Fibroblast of the conjunctiva (primary cell): ENCODE data around the gene THG1L.

Source experiments
- DNase-seq: peaks from one replicate; pipeline ENCODE4 v3.0.0-alpha.2; 2010; ENCODE audit warnings: low read depth

The THG1L gene

DNA sequence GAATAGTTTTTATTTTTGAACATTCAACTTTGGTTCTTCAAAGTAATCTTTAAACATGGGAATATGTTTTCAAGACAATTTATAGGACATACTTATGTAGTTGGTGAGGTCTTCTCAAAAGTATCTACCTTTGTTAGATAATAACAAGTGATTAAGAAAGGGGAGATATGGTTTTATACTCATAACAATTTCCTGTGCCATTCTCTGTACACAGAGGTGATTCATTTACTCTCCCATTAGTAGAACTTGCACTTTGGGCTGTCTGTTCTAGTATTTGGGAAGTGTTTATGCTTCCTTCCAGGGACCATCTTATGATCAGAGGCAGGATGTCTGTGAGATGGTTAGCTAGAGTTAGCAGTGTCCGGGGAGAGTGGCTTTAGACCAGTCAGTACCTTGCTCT, 27.5 kb downstream of the THG1L start:
- DNase-seq = no peak

DNA sequence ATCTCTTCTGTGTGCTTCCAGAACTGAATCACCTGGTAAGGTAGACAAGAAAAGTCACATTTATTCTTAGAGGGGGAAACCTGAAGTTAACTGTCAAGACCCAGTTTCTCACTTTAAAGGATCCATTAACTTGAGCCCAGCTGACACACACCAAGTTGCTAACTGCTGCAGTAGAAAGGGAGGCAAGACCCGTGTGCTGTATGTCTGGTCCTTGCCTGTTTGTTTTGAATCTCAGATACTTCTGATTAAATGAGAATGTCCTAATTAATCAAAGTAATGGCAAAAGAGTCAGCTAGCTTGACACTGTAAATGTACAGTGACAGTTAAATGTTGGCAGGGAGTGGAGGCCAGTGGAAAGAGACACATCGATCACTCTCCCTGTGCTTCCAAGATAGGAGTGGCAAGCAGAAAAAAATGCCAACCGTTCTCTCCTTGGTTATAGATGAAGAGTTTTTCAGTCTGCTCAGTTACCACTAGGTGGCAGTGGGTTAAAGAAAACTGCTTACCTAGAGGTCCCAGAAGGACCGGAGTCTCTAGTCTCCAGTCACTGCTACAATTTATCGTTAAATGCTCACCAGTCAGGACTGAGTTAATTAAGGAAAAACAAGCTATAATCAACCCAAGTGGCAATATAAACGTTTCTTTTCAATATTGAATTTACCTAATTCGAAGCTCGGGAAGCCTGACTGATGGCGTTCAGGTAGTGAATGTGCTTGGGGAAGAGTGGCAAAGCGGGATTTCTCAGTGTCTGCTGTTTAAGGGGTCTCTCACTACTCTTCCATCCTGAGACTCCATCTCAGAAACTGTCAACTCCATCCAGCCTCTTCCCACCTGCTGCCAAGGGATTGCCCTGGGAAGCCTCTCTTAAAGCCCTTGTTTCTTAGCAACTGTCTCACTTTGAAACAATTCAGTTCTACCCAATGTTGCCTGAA, 30.7 kb downstream of the THG1L start:
- DNase-seq = peak; percentile 71

DNA sequence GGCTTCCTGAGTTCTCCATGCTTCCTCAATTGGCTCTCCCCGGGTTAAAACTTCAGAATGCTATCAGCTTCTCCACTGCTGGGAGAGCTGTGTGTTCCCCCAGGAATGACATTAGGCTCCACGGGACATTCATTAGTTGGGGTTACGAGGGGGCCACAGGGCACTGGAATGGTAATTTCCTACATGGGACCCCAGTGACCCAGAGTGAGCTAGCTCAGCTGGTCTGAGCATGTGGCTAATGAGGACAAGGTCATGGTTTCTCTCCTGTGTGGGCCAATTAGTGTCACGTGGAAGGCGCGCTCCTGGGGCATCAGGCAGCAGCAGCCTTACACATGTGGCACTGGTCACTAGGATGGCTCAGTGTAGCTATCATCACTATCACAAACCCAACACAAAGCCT, 33.3 kb downstream of the THG1L start:
- no peak for DNase-seq

DNA sequence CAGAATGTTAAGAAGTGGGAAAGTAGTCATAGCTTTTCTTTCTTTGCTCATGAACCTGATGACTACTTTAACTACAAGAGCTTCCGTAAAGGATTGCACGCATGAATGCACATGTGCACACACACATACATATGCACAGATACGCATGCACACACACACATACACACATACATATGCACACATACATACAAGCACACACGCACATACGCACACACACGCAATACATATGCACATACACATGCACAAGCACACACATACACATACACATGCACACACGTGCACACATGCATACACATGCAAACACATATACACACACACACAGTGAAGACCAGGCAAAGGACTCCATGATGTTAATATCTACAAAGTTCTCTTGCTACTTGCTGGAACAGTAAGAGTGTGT, 35.2 kb downstream of the THG1L start:
- DNase-seq = no peak

DNA sequence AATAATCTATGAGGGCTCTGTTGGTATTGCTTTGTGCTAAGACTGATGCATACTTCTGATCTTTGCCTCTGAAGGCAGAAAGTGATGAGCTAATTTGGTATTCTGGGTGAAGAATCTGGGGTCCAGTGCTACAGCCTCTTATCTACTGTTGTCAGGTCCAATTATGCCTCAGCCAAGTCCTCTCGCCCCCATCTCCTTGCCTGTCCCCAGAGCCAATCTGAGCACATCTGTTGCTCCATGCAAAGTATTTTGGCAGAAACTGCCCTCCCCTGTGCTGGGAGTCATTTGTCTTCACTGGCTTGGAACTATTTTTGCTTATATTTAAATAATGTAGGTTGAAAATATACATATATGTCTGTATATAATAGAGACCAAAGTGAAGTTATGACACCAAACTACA, 35.7 kb downstream of the THG1L start:
- no peak for DNase-seq

DNA sequence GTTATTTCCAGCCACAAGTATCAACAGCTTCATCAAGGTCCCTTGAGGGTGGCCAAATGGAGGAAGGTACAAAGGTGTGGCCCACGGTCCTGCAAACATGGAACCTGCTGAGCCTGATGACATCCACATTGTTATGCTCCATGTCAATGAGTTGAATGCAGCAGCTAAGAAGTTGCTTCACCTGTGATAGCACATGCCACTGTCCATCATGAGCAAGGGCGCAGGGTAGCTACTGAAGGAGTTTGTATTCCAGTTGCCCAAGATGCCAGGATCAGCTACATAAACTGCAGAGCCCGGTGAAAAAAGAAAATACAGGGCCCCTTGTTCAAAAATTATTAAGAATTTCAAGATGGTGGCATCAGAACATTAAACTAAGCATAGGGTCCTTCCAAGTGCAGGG, 36.5 kb downstream of the THG1L start:
- DNase-seq = no peak

DNA sequence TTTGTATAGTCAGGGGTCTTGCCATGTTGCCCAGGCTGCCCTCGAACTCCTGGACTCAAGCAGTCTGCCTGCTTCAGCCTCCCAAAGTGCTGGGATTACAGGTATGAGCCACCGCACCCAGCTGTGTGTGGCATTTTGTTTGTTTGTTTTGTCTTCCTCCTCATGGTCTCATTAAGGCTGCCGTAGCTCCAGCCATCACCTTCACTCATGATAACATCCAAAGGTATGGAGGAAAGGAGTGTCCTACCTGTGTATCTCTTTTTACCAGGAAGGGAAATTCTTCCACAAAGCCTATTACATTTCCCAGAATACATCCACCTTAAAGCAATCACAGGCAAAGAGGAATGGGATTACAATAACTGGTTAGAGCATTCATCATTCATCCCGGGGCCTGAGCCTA, 39.4 kb downstream of the THG1L start:
- DNase-seq = no peak

DNA sequence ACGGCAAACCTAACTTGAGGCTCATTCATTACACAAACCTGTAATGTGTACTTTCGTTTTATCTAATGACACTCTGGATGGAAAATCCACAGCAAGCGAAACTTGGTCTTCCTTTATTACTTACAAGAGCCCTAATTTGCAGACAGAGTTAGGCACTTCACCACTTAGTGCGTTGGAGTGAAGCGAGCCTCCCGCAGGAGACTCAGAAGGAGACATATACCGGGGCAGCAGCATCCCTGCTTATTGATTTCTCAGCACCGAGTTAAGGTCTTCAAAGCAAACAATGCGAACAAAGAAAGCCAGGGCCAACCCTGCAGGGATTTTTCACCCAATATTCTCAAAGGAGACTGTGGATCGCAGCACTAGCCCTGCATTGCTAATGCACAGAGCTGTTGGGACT, 40.9 kb downstream of the THG1L start:
- DNase-seq = no peak

DNA sequence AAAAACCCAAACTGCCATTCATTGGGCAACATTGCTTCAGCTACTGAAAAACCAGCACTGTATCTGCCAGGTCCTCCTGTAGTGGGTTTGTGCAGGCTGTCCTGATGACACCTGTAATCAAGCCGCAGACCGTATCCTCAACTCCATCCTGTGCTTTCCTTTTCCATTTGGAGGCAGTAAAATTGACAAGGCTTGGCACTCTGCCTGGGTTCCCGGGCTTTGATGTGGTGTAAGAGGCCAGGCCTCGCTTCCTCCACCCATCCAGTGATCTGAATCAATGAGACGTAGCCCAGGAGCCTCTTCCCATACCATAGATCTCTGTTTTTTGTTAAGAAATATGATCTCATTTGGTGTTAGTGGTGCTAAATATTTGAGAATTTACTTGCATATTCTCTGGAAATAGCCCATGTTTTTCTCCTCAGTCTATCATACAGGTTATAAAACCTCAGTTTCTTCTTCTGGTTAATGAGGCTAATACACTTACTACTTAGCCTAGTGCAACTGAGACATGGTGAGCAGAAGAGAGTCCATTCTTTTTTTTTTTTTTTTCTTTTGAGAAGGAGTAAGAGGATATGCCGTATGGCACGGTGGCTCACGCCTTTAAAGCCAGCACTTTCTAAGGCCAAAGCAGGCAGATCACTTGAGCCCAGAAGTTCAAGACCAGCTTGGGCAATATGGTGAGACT, 47.0 kb downstream of the THG1L start:
- DNase-seq = no peak

DNA sequence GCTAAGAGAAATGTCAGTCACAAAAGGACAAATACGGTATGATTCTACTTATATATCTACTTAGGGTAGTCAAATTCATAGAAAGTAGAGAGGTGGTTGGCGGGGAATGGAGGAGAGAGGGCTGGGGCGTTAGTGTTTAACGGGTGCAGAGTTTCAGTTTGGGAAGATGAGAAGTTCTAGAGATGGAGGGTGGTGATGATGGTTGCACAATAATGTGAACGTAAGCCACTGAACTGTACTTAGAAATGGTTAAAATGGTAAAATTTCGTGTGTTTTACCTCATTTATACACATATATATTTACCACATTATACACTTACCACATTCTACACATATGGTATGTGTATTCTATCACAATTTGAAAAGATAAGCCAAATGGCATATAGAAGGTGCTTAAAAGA, 48.0 kb downstream of the THG1L start:
- DNase-seq = no peak

DNA sequence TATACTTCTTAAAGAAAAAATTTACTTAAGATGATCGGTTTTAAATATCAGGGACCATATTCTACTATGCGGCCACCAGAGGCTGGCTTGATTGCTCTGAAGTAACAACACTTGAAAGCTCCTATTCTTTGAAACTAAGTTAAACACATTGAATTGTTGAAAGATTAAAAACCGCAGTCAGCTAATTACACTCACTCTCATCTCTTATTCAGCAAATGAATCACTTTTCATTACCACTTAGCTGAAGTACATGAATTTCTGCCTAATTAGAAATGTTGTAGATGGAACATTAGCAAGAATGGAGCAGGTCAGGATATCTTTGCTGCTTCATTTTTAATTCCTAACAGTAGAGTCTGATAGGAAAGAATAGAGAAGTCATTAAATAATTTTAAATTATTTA, 54.6 kb downstream of the THG1L start:
- no peak for DNase-seq
